GM12891 (cell line): ENCODE data around the gene RPH3AL.

Source experiments
- POLR2A ChIP-seq: IDR thresholded peaks from 2 replicates; pipeline ENCODE4 v1.6.1; 2011; ENCODE audit warnings: low read depth, low read length, control low read depth
- POLR2AphosphoS5 ChIP-seq: IDR thresholded peaks from 2 replicates; pipeline ENCODE4 v1.6.1; 2011; ENCODE audit warnings: low read depth, low read length, control low read depth
- TAF1 ChIP-seq: IDR thresholded peaks from 2 replicates; pipeline ENCODE4 v1.6.1; 2011; ENCODE audit warnings: low read depth, low read length, control low read depth

- no peak for TF ChIP-seq POLR2AphosphoS5
- no peak for TF ChIP-seq POLR2A
- no peak for TF ChIP-seq TAF1
Measured at GRCh38 chr17:182050-182751, 170.4 kb downstream of the RPH3AL start.
